ENCODE measurements around the gene PPP6R2.

PPP6R2 gene

GRCh38 chr22:50306753-50307749 is 36.1 kb upstream of the PPP6R2 start, which contains the start of gene PLXNB2:
TSS of gene PLXNB2 (minus strand) at chr22:50307646. CDS start at chr22:50290584, 17,062 bp downstream.
- peak; percentile 77 for DNase-seq

- no peak for DNase-seq
Observed at GRCh38 chr22:50307890-50308596, 35.1 kb upstream of the PPP6R2 start.

- no peak for DNase-seq
Observed at GRCh38 chr22:50308597-50308935, 34.6 kb upstream of the PPP6R2 start.

GRCh38 chr22:50308986-50309600 is 34.0 kb upstream of the PPP6R2 start:
- DNase-seq, result no peak

- DNase-seq, result no peak
Observed at GRCh38 chr22:50309601-50309991, 33.5 kb upstream of the PPP6R2 start.

- DNase-seq, result no peak
Observed at GRCh38 chr22:50310031-50310722, 33.0 kb upstream of the PPP6R2 start.

- no peak for DNase-seq
Observed at GRCh38 chr22:50310949-50311444, 32.1 kb upstream of the PPP6R2 start.

- DNase-seq, result no peak
Observed at GRCh38 chr22:50311606-50312351, 31.3 kb upstream of the PPP6R2 start.

- DNase-seq, result no peak
Observed at GRCh38 chr22:50312371-50312770, 30.8 kb upstream of the PPP6R2 start.

GRCh38 chr22:50313021-50313420 is 30.1 kb upstream of the PPP6R2 start:
- no peak for DNase-seq

GRCh38 chr22:50313600-50313999 is 29.5 kb upstream of the PPP6R2 start:
- DNase-seq, result no peak

GRCh38 chr22:50314081-50314454 is 29.1 kb upstream of the PPP6R2 start:
- no peak for DNase-seq

- DNase-seq, result no peak
Observed at GRCh38 chr22:50314455-50315288, 28.5 kb upstream of the PPP6R2 start.

GRCh38 chr22:50315289-50316113 is 27.6 kb upstream of the PPP6R2 start:
- no peak for DNase-seq

- no peak for DNase-seq
Observed at GRCh38 chr22:50316114-50317065, 26.7 kb upstream of the PPP6R2 start.

GRCh38 chr22:50317178-50317577 is 25.9 kb upstream of the PPP6R2 start:
- no peak for DNase-seq

- no peak for DNase-seq
Observed at GRCh38 chr22:50317674-50318073, 25.5 kb upstream of the PPP6R2 start.

GRCh38 chr22:50318356-50318697 is 24.8 kb upstream of the PPP6R2 start:
- DNase-seq, result no peak
